ENCODE results near the gene USP54.

The USP54 gene

GRCh38 chr10:73494877-73495225 is 96.3 kb downstream of the USP54 start:
- DNase-seq (ENCODE audit: low spot score): no peak
- Histone ChIP-seq H3K9me3 (ENCODE audit: severe bottlenecking) (no peaks in the 10 kb centered on the region), H3K4me3 (ENCODE audit: severe bottlenecking) (peak overlapping the region; percentile 81), H3K27me3 (ENCODE audit: insufficient read depth, poor library complexity, severe bottlenecking) (no peaks in the 10 kb centered on the region), H3K4me1 (ENCODE audit: insufficient read depth, poor library complexity, severe bottlenecking) (peaks cover 21% of the 10 kb centered on the region), H3K27ac (ENCODE audit: poor library complexity, severe bottlenecking) (peak overlapping the region; percentile 83), H3K36me3 (ENCODE audit: low read depth) (peaks cover 4% of the 10 kb centered on the region; the same call in 1 of the 2 replicates)
- no peak for TF ChIP-seq CTCF (IDR thresholded peaks at IDR 0.05; ENCODE audit: poor library complexity, severe bottlenecking)
- no peak for ATAC-seq (ENCODE audit: low read depth)

- Histone ChIP-seq H3K27ac (ENCODE audit: poor library complexity, severe bottlenecking) (peak overlapping the region; percentile 83), H3K4me1 (ENCODE audit: insufficient read depth, poor library complexity, severe bottlenecking) (peaks cover 21% of the 10 kb centered on the region), H3K9me3 (ENCODE audit: severe bottlenecking) (no peaks in the 10 kb centered on the region), H3K4me3 (ENCODE audit: severe bottlenecking) (peak overlapping the region; percentile 81), H3K27me3 (ENCODE audit: insufficient read depth, poor library complexity, severe bottlenecking) (no peaks in the 10 kb centered on the region), H3K36me3 (ENCODE audit: low read depth) (peaks cover 4% of the 10 kb centered on the region; the same call in 1 of the 2 replicates)
- ATAC-seq (ENCODE audit: low read depth) (no peak), DNase-seq (ENCODE audit: low spot score) (no peak)
- TF ChIP-seq CTCF (IDR thresholded peaks at IDR 0.05; ENCODE audit: poor library complexity, severe bottlenecking): no peak
These were observed 96.9 kb downstream of the USP54 start for GRCh38 chr10:73494213-73494612.

GRCh38 chr10:73493781-73494180 is 97.4 kb downstream of the USP54 start:
- ATAC-seq (ENCODE audit: low read depth) (peak; percentile 27), DNase-seq (ENCODE audit: low spot score) (no peak)
- no peak for TF ChIP-seq CTCF (IDR thresholded peaks at IDR 0.05; ENCODE audit: poor library complexity, severe bottlenecking)
- peaks cover 4% of the 10 kb centered on the region; the same call in 1 of the 2 replicates for H3K36me3 ChIP-seq (ENCODE audit: low read depth)
- no peak overlapping the region for H3K4me3 ChIP-seq (ENCODE audit: severe bottlenecking)
- H3K4me1 ChIP-seq (ENCODE audit: insufficient read depth, poor library complexity, severe bottlenecking): peaks cover 21% of the 10 kb centered on the region
- peak overlapping the region; percentile 83 for H3K27ac ChIP-seq (ENCODE audit: poor library complexity, severe bottlenecking)
- H3K27me3 ChIP-seq (ENCODE audit: insufficient read depth, poor library complexity, severe bottlenecking): no peaks in the 10 kb centered on the region
- H3K9me3 ChIP-seq (ENCODE audit: severe bottlenecking): no peaks in the 10 kb centered on the region

- H3K9me3 ChIP-seq (ENCODE audit: severe bottlenecking): no peaks in the 10 kb centered on the region
- peaks cover 18% of the 10 kb centered on the region; the same call in 1 of the 2 replicates for H3K36me3 ChIP-seq (ENCODE audit: low read depth)
- H3K4me1 ChIP-seq (ENCODE audit: insufficient read depth, poor library complexity, severe bottlenecking): no peaks in the 10 kb centered on the region
- no peak overlapping the region for H3K4me3 ChIP-seq (ENCODE audit: severe bottlenecking)
- ATAC-seq (ENCODE audit: low read depth) (no peak), DNase-seq (ENCODE audit: low spot score) (no peak)
- no peak for TF ChIP-seq CTCF (IDR thresholded peaks at IDR 0.05; ENCODE audit: poor library complexity, severe bottlenecking)
- no peaks in the 10 kb centered on the region for H3K27me3 ChIP-seq (ENCODE audit: insufficient read depth, poor library complexity, severe bottlenecking)
- H3K27ac ChIP-seq (ENCODE audit: poor library complexity, severe bottlenecking): no peak overlapping the region
These were observed 104.5 kb downstream of the USP54 start for GRCh38 chr10:73486601-73487000.

- H3K27ac ChIP-seq (ENCODE audit: poor library complexity, severe bottlenecking): no peak overlapping the region
- DNase-seq (ENCODE audit: low spot score) (no peak), ATAC-seq (ENCODE audit: low read depth) (no peak)
- H3K4me1 ChIP-seq (ENCODE audit: insufficient read depth, poor library complexity, severe bottlenecking): peaks cover 5% of the 10 kb centered on the region
- H3K4me3 ChIP-seq (ENCODE audit: severe bottlenecking): no peak overlapping the region
- H3K36me3 ChIP-seq (ENCODE audit: low read depth): peaks cover 16% of the 10 kb centered on the region; the same call in 1 of the 2 replicates
- no peaks in the 10 kb centered on the region for H3K27me3 ChIP-seq (ENCODE audit: insufficient read depth, poor library complexity, severe bottlenecking)
- no peak for TF ChIP-seq CTCF (IDR thresholded peaks at IDR 0.05; ENCODE audit: poor library complexity, severe bottlenecking)
- no peaks in the 10 kb centered on the region for H3K9me3 ChIP-seq (ENCODE audit: severe bottlenecking)
These were observed 105.8 kb downstream of the USP54 start for GRCh38 chr10:73485320-73485719.
